ENCODE data around the gene CYTH1. TPM values are rescaled to one million over a fixed set of nuclear protein-coding genes. Genes with fewer than 3 reads are reported as not detected.

CYTH1 gene
- total and polyA plus RNA-seq, 4 donors: 15.4 to 32.1 (median 20.6) TPM

DNA sequence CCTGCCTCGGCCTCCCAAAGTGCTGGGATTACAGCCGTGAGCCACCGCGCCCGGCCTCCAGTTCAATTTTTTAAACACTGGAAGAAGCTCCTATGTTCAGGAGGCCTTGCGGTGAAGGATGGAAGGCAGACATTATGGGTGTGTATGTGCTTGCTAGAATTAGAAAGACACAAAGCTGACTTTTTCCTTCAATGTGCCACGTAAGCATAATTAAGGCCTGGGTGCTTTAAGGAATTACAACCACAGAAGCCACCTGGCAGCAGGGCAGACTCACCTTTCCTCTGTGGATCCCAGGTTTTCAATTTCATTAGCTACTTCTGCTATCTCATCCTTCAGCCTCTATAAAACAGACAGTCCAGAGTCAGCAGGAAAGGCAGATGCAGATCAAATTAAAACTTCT is 74.2 kb downstream of the CYTH1 start:
- H3K9ac ChIP-seq (ENCODE audit: low read depth in 1 of 2, low read length in 2 of 2): peak overlapping the region in 1 of 2 donors; percentile 12
- no peak for TF ChIP-seq RAD21 (IDR thresholded peaks at IDR 0.05)
- no peak for TF ChIP-seq GABPA (IDR thresholded peaks at IDR 0.05 in 1 of 2, conservative IDR thresholded peaks at IDR 0.05 in 1 of 2)
- TF ChIP-seq NR2F2 (IDR thresholded peaks at IDR 0.05): no peak
- TF ChIP-seq TAF1 (conservative IDR thresholded peaks at IDR 0.05): no peak
- TF ChIP-seq, protein P1, sequence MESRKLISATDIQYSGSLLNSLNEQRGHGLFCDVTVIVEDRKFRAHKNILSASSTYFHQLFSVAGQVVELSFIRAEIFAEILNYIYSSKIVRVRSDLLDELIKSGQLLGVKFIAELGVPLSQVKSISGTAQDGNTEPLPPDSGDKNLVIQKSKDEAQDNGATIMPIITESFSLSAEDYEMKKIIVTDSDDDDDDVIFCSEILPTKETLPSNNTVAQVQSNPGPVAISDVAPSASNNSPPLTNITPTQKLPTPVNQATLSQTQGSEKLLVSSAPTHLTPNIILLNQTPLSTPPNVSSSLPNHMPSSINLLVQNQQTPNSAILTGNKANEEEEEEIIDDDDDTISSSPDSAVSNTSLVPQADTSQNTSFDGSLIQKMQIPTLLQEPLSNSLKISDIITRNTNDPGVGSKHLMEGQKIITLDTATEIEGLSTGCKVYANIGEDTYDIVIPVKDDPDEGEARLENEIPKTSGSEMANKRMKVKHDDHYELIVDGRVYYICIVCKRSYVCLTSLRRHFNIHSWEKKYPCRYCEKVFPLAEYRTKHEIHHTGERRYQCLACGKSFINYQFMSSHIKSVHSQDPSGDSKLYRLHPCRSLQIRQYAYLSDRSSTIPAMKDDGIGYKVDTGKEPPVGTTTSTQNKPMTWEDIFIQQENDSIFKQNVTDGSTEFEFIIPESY (IDR thresholded peaks at IDR 0.05): no peak
- TF ChIP-seq ATF3 (IDR thresholded peaks at IDR 0.05): no peak
- no peak for TF ChIP-seq FOXA1 (IDR thresholded peaks at IDR 0.05)
- TF ChIP-seq JUND (IDR thresholded peaks at IDR 0.05): no peak
- TF ChIP-seq RXRA (IDR thresholded peaks at IDR 0.05): no peak
- TF ChIP-seq HNF4A (conservative IDR thresholded peaks at IDR 0.05): no peak
- no peak for TF ChIP-seq FOXA2 (IDR thresholded peaks at IDR 0.05)
- TF ChIP-seq, protein P2, sequence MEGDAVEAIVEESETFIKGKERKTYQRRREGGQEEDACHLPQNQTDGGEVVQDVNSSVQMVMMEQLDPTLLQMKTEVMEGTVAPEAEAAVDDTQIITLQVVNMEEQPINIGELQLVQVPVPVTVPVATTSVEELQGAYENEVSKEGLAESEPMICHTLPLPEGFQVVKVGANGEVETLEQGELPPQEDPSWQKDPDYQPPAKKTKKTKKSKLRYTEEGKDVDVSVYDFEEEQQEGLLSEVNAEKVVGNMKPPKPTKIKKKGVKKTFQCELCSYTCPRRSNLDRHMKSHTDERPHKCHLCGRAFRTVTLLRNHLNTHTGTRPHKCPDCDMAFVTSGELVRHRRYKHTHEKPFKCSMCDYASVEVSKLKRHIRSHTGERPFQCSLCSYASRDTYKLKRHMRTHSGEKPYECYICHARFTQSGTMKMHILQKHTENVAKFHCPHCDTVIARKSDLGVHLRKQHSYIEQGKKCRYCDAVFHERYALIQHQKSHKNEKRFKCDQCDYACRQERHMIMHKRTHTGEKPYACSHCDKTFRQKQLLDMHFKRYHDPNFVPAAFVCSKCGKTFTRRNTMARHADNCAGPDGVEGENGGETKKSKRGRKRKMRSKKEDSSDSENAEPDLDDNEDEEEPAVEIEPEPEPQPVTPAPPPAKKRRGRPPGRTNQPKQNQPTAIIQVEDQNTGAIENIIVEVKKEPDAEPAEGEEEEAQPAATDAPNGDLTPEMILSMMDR (IDR thresholded peaks at IDR 0.05; ENCODE audit: low read depth, low read length, missing input control): no peak
- TF ChIP-seq REST (IDR thresholded peaks at IDR 0.05): no peak
- TF ChIP-seq, protein P3, sequence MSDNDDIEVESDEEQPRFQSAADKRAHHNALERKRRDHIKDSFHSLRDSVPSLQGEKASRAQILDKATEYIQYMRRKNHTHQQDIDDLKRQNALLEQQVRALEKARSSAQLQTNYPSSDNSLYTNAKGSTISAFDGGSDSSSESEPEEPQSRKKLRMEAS (IDR thresholded peaks at IDR 0.05): no peak
- no peak for TF ChIP-seq SP1 (IDR thresholded peaks at IDR 0.05)
- no peak for TF ChIP-seq EGR1 (IDR thresholded peaks at IDR 0.05; ENCODE audit: low read depth in 2 of 2)
- no peak for TF ChIP-seq YY1 (IDR thresholded peaks at IDR 0.05)
- TF ChIP-seq HNF4G (IDR thresholded peaks at IDR 0.05): no peak
- no peaks in the 10 kb centered on the region for H3K9me3 ChIP-seq (ENCODE audit: control insufficient read depth in 4 of 4, low read length in 3 of 4)
- H3K36me3 ChIP-seq (ENCODE audit: control insufficient read depth in 4 of 4, insufficient read depth in 3 of 4, low read depth in 1 of 4, low read length in 3 of 4): peaks cover 3 to 15% (median 8%) of the 10 kb centered on the region in 4 donors
- peak overlapping the region in 1 of 2 donors; percentile 48 for H3K27ac ChIP-seq (ENCODE audit: low read depth in 1 of 2, low read length in 2 of 2)
- H3K27me3 ChIP-seq (ENCODE audit: control insufficient read depth in 4 of 4, insufficient read depth in 4 of 4, low read length in 3 of 4): no peaks in the 10 kb centered on the region
- H3K4me1 ChIP-seq (ENCODE audit: control insufficient read depth in 4 of 4, insufficient read depth in 4 of 4, low read length in 3 of 4): peaks cover 0 to 20% (median 15%) of the 10 kb centered on the region in 4 donors
- no peak for DNase-seq (ENCODE audit: low spot score)
- 93% methylated on average over 7 of the region's 7 CpGs for WGBS
- H3K4me3 ChIP-seq (ENCODE audit: low read depth in 1 of 3, low read length in 3 of 3): no peak overlapping the region
